Fibroblast of skin of scalp (primary cell): ENCODE measurements around the gene SEPTIN2.
A peak's percentile ranks its signal among the peaks of the same experiment; 100 is the strongest.
"Not testable (repeated sequence)": the region's sequence is repeated elsewhere in the genome, so short reads cannot be mapped to it uniquely, and the experiment has no call there.

Experiments
- DNase-seq: peaks from one replicate; pipeline ENCODE4 v3.0.0-alpha.2; 2013

Gene SEPTIN2

DNA sequence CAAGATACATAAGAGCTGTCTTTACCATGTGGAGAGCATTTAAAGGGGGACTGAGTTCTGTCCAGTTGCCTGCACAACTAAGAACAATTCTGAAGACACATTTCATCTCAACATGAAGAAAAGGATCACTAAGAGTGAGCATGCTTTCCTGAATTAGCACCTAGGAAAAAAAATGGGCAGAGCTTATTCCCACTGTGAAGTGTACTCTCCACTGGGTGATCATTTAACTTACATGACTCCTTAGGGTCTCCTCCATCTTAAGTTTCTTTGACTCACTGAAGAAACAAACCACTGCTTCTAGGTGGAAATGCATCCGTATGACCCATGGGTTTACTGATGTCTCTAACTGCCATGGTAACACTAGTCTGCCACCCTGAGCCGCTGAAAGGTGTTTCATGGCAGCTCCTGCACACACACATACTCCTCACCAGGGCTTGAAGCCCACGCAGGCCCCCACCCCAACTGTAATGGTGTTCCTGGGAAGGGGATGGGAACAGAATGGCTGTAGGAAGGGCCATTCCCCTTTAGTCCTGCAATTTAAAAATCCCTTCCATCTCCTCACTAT lies 27.3 kb upstream of the SEPTIN2 start:
- no peak for DNase-seq

GRCh38 chr2:241289053-241289452 lies 26.7 kb upstream of the SEPTIN2 start:
- DNase-seq = no peak

GRCh38 chr2:241289597-241289996 lies 26.1 kb upstream of the SEPTIN2 start:
- DNase-seq = no peak

DNA sequence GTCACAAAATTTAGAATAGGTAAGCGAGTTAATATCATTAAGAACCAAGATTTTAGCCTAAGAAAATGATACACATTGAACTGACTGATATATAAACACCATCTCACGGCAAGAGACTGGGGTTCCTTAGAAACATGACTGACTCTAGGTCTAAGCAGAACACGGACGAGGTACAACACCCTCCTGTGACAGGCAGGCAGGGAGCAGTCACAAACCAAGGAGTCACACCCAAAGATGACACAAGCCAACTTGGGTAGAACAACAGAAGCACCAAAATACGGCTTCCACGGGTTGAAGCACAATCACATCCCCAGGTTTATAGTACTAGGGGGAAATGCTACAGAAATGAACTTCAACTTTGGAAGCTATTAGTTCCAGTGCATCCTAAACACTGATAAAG lies 24.6 kb upstream of the SEPTIN2 start:
- no peak for DNase-seq

GRCh38 chr2:241291977-241292376 lies 23.7 kb upstream of the SEPTIN2 start:
- no peak for DNase-seq

GRCh38 chr2:241293378-241293797 lies 22.3 kb upstream of the SEPTIN2 start:
- DNase-seq = not testable (repeated sequence)

DNA sequence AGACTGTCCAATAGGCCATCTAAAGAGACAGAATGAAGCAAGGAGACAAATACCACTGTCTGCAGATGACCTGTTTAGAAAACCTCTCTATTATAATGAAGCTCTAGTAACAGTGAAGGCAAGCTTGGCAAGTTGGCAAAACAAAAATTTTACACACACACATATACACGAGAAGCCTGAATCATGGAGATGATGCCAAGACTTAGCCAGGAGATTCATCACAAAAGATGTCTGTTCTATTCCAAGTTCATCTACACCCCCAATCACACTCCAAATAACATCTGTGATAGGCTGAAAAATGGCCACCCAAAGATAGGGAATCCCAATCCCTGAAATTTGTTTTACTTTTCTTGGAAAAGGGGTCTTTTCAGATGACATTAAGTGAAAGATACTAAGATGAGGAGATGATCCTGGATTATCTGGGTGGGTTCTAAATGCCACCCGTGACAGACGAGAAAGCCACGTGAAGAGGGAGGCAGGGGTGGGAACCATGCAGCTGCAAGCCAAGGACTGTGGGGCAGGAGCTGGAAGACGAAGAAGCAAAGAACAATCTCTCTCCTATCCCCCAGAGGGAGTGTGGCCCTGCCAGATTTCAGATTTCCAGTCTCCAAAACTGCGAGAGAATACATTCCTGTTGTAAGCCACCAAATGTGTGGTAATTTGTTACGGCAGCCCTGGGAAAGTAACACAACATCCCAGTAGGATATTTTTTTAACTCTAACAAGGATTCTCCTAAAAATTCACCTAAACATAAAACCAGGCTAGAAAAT lies 20.2 kb upstream of the SEPTIN2 start:
- DNase-seq = no peak

- DNase-seq = no peak
These were observed 19.0 kb upstream of the SEPTIN2 start for GRCh38 chr2:241296767-241297166.

DNA sequence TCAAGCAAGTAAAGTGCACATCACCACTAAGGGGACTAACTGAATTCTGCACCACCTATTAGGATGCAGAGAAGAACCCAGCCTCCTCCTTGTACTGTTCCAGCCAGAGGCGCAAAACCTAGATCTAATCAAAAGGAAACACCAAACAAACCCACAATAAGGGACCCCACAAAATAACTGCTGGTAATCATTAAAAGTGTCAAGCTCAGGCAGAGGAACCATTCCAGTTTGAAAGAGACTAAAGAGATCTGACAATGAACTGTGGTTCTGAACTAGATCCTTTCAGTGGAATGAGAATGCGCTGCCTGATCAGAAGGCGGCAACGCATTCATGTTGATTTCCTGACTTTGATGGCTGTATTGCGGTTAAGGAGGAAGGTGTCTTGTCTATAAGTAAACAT lies 17.1 kb upstream of the SEPTIN2 start:
- no peak for DNase-seq

DNA sequence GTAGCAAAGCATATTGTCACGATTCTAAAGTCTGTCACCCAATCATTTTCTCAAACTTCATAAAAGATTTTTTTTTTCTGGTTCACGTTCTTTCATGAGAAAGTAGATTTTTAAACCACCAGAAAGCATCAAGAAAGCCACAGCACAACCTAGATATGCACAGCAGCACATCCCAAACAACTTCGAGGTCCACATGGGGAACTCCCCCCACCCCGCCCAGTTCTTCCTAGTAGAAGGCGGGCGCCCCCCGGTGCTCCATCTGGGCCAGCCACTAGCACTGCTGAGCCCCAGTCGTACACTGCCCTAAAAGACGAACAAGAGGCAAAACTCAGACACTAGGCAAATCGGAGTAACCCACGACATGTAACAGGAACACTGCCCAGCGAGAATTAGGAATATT lies 15.7 kb upstream of the SEPTIN2 start:
- no peak for DNase-seq

DNA sequence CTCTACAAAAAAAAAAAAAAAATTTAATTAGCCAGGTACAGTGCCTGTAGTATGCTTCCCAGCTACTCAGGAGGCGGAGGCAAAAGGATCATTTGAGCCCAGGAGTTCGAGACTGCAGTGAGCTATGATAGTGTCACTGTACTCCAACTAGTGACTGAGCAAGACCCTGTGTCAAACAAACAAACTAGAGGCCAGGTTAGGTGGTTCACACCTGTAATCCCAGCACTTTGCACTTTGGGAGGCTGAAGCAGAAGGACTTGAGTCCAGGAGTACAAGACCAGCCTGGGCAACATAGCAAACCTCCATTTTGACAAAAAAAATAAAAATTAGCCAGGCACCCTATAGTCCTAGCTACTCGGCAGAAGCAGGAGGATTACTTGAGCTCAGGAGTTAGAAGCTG lies 13.6 kb upstream of the SEPTIN2 start:
- DNase-seq = no peak

GRCh38 chr2:241302759-241303651 lies 12.7 kb upstream of the SEPTIN2 start:
- no peak for DNase-seq

GRCh38 chr2:241304039-241304670 lies 11.6 kb upstream of the SEPTIN2 start:
- DNase-seq = no peak

GRCh38 chr2:241307055-241307454 lies 8.7 kb upstream of the SEPTIN2 start:
- no peak for DNase-seq

GRCh38 chr2:241308267-241308666 lies 7.5 kb upstream of the SEPTIN2 start:
- DNase-seq = peak; percentile 27

DNA sequence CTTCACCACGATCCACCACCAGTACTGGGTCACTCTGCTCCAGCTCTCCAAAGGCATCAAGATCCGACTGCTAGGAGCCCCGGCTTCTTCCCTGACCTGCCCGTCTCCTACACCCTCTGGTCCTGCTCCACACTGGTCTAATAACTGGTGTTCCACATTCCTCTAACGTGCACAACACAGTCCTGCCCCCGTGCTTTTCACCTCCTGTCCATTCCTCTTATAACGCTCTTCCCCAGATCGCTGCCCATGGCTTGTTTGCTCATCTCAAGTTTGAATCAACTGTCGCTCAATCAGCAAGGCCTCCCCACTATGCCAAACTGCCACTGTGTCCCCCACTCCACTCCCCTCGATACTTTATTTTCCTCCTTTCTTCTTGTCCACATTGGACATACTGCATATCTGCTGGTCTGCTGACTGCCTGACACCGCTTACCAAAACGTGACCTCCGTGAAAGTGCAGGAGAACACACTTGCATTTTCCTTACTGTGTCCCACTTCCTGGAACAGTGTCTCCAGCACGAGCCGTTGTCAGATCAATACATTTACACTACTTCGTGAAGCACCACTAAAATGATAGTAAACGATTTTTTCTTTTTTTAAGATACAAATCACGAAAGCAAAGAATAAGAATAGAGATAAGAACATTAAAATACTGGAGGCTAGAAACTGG lies 6.8 kb upstream of the SEPTIN2 start:
- no peak for DNase-seq

- peak; percentile 45 for DNase-seq
These were observed 6.0 kb upstream of the SEPTIN2 start for GRCh38 chr2:241309684-241310117.

GRCh38 chr2:241310917-241311566 lies 4.7 kb upstream of the SEPTIN2 start:
- no peak for DNase-seq

DNA sequence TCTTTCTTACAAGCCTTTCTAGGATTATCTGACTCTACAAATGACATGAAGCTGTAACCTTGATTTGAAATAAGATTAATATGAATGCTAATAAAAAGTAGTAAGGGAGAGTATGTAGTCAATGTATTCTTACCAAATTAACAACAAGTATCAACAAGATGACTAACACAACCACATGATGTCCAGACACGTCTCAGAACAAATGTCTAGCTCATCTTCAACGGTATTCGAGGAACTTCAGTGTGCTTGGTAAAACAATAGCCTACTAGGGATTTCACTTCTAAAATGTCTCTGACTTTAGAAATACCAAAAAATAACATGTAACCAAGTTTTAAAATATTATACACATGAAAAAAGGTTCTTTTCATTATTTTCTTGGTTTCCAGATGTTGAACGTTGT lies 3.6 kb upstream of the SEPTIN2 start:
- peak; percentile 61 for DNase-seq

DNA sequence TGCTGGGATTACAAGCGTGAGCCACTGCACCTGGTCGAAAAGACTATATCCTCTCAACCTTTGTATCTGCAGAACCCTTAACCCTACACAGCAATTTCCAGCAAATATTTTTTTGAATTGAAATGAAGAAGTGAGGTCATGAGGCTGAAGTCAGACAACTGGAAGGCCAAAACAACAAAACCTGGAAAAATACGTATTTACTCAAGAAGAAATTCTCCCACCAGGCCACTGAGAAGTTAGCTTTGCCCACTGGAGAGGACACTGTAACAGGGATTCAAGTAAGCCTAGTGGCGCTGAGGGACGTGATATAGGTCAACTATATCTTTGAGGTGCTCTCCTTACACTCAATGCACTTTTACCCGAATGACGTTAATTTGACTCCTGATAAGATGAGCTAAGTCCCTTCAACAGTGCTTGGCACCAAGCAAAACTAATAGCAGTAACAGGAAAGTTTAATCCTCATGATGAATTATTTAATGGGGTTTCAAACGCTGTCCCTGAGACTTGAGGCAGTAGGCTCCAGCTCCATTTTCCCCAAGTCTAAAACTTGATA lies 2.1 kb upstream of the SEPTIN2 start:
- DNase-seq = no peak
